DOHH2 (cell line): ENCODE data around the gene GPR55.

Source experiments
- H3F3A ChIP-seq: fragments of 200-600 bp; sonication (generic), shearing (Covaris generic); 2 replicates; pipeline ENCODE4 v1.6.0; 2016; ENCODE audit warnings: antibody characterized with exemption, mild to moderate bottlenecking; ENCODE audit not compliant: control insufficient read depth, insufficient read depth
- H3K27ac ChIP-seq: fragments of 200-600 bp; sonication (generic); 2 replicates; pipeline ENCODE4 v1.5.1; 2014; ENCODE audit warnings: low read depth, mild to moderate bottlenecking, low read length, moderate library complexity
- H3K27me3 ChIP-seq: fragments of 200-600 bp; sonication (generic); 2 replicates; pipeline ENCODE4 v1.6.1; 2014; ENCODE audit warnings: mild to moderate bottlenecking, low read length, mixed read lengths; ENCODE audit not compliant: control insufficient read depth
- H3K36me3 ChIP-seq: fragments of 200-600 bp; sonication (generic); 2 replicates; pipeline ENCODE4 v1.6.1; 2014; ENCODE audit warnings: mild to moderate bottlenecking, low read length, moderate library complexity, mixed read lengths; ENCODE audit not compliant: control insufficient read depth
- H3K4me1 ChIP-seq: fragments of 200-600 bp; sonication (generic); 2 replicates; pipeline ENCODE4 v1.6.1; 2014; ENCODE audit warnings: mild to moderate bottlenecking, low read length, mixed read lengths; ENCODE audit not compliant: control insufficient read depth
- H3K4me2 ChIP-seq: fragments of 200-600 bp; sonication (generic); 2 replicates; pipeline ENCODE4 v1.6.0; 2014; ENCODE audit warnings: mild to moderate bottlenecking, low read length, moderate library complexity
- H3K4me3 ChIP-seq: fragments of 200-600 bp; sonication (generic); 2 replicates; pipeline ENCODE4 v1.5.1; 2014; ENCODE audit warnings: mild to moderate bottlenecking, low read length, mixed read lengths
- H3K79me2 ChIP-seq: fragments of 200-600 bp; sonication (generic); 2 replicates; pipeline ENCODE4 v1.6.1; 2014; ENCODE audit warnings: mild to moderate bottlenecking, low read length, mixed read lengths; ENCODE audit not compliant: control insufficient read depth
- H3K9me2 ChIP-seq: fragments of 200-600 bp; sonication (generic); replicated peaks from 2 replicates; pipeline ENCODE4 v1.6.1; 2014; ENCODE audit warnings: mild to moderate bottlenecking, low read length, mixed read lengths; ENCODE audit not compliant: control insufficient read depth
- H3K9me3 ChIP-seq: fragments of 200-600 bp; sonication (generic); 2 replicates; pipeline ENCODE4 v1.6.1; 2014; ENCODE audit warnings: antibody characterized with exemption, low read length, mixed read lengths; ENCODE audit not compliant: control insufficient read depth, insufficient read depth
- H4K20me1 ChIP-seq: fragments of 200-600 bp; sonication (generic); 2 replicates; pipeline ENCODE4 v1.6.0; 2014; ENCODE audit warnings: low read depth, mild to moderate bottlenecking, antibody characterized with exemption, low read length, moderate library complexity; ENCODE audit not compliant: control insufficient read depth, insufficient read depth
- CTCF ChIP-seq: fragments of 200-600 bp; sonication (generic); IDR thresholded peaks from one replicate; pipeline ENCODE4 v1.5.1; 2014; ENCODE audit warnings: antibody characterized with exemption, mild to moderate bottlenecking, low read depth, low read length; ENCODE audit not compliant: poor library complexity, severe bottlenecking
- EZH2phosphoT487 ChIP-seq: fragments of 200-600 bp; sonication (generic); IDR thresholded peaks from 2 replicates; pipeline ENCODE4 v1.6.1; 2017; ENCODE audit warnings: borderline replicate concordance, mild to moderate bottlenecking, antibody characterized with exemption, low read length, moderate library complexity, mixed read lengths

The GPR55 gene

GRCh38 chr2:230909841-230910545 is 15.0 kb downstream of the GPR55 start:
- no peaks in the 10 kb centered on the region for H3K9me3 ChIP-seq
- peaks cover 10% of the 10 kb centered on the region for H3K27me3 ChIP-seq

DNA sequence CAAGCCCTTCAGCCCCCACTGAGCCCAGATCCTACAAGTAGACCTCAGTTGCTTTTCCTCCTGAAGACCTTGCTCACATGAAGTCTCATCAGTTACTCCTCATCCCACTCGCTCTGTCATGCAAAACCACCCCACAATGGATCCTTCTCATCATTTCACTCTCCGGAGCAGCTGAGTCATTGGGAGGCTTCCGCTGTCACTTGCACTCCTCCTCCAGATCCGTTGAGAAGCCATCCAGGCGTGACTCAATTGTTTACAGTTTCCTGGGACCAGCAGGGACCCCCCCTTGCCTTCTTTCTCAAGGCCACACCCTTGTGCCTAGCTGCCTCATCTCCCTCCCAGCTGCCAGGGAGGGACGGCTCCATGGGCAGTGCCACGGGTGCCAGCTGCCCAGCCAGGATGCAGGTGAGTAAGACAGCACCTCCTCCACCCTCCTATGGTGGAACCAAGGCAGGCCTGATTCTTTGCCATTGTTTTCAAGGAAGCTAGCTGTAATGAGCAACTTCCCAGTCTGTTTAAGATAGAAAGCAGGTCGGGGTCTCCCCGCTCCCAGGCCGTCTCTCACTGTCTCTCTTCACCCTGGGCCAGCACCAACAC is 16.3 kb downstream of the GPR55 start:
- Histone ChIP-seq H3K36me3 (no peaks in the 10 kb centered on the region), H4K20me1 (no peaks in the 10 kb centered on the region), H3K9me2 (no peaks in the 10 kb centered on the region), H3K27me3 (peaks cover 5% of the 10 kb centered on the region; the same call in 1 of the 2 replicates), H3K4me2 (peak overlapping the region; percentile 26), H3K27ac (no peak overlapping the region), H3K9me3 (no peaks in the 10 kb centered on the region), H3K79me2 (no peaks in the 10 kb centered on the region), H3K4me1 (peaks cover 13% of the 10 kb centered on the region), H3F3A (no peaks in the 10 kb centered on the region), H3K4me3 (0 out of 2 replicates have a peak overlapping the region, but pooled peaks have one; percentile 2)
- TF ChIP-seq EZH2phosphoT487 (no peak), CTCF (no peak)

More at GRCh38 chr2:230909841-230910545, 15.0 kb downstream of the GPR55 start:
- Histone ChIP-seq H3K27ac (no peak overlapping the region), H3K4me3 (no peak overlapping the region), H3K79me2 (no peaks in the 10 kb centered on the region), H3F3A (no peaks in the 10 kb centered on the region), H3K4me1 (peaks cover 13% of the 10 kb centered on the region), H3K4me2 (no peak overlapping the region), H3K9me2 (no peaks in the 10 kb centered on the region), H3K36me3 (no peaks in the 10 kb centered on the region), H4K20me1 (no peaks in the 10 kb centered on the region)
- TF ChIP-seq EZH2phosphoT487 (no peak), CTCF (no peak)

DNA sequence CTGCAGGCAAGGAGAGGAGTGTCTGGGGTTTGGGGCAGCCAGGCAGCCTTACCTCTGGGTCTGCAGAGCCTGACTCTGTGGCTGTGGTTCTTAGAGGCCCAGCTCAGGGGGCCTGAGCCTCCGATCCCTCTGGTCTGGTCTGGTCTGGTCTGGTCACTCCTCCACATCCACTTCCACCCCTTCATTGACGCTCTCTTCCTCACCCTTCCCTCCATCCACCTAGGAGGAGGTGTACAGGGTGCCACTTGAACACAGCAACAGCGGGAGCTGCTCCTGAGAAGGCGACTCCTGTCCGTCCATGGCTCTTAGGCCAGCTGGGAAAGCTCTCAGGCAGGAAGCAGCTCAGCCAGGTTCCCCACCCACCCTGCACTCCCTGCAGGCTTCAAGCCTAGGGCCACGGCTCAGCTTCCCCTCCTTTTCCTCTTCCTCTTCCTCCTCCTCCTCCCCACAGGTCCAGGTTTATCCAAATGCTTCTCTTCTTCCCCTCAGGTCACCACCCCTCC is 16.9 kb downstream of the GPR55 start:
- Histone ChIP-seq H3K79me2 (no peaks in the 10 kb centered on the region), H3K9me2 (no peaks in the 10 kb centered on the region), H3K4me2 (peak overlapping the region; percentile 26), H3K4me1 (peaks cover 13% of the 10 kb centered on the region), H3K9me3 (no peaks in the 10 kb centered on the region), H3F3A (no peaks in the 10 kb centered on the region), H3K36me3 (no peaks in the 10 kb centered on the region), H3K27ac (no peak overlapping the region), H4K20me1 (no peaks in the 10 kb centered on the region), H3K4me3 (no peak overlapping the region), H3K27me3 (peaks cover 5% of the 10 kb centered on the region; the same call in 1 of the 2 replicates)
- TF ChIP-seq EZH2phosphoT487 (no peak), CTCF (no peak)
